ENCODE measurements around the gene DAGLB.
"Not testable (repeated sequence)": the region's sequence is repeated elsewhere in the genome, so short reads cannot be mapped to it uniquely, and the experiment has no call there.

Gene DAGLB

GRCh38 chr7:6430271-6430940 is 17.3 kb downstream of the DAGLB start:
- no peak for DNase-seq (ENCODE audit: low read depth)

- DNase-seq (ENCODE audit: low read depth) = no peak
These were observed 21.8 kb downstream of the DAGLB start for GRCh38 chr7:6425948-6426347.

- DNase-seq (ENCODE audit: low read depth) = no peak
These were observed 23.6 kb downstream of the DAGLB start for GRCh38 chr7:6423942-6424701.

- no peak for DNase-seq (ENCODE audit: low read depth)
These were observed 24.7 kb downstream of the DAGLB start for GRCh38 chr7:6422926-6423632.

- no peak for DNase-seq (ENCODE audit: low read depth)
These were observed 25.7 kb downstream of the DAGLB start for GRCh38 chr7:6422095-6422494.

GRCh38 chr7:6420680-6421079 is 27.1 kb downstream of the DAGLB start:
- DNase-seq (ENCODE audit: low read depth) = no peak

- no peak for DNase-seq (ENCODE audit: low read depth)
These were observed 28.4 kb downstream of the DAGLB start for GRCh38 chr7:6419310-6419773.

- DNase-seq (ENCODE audit: low read depth) = no peak
These were observed 30.3 kb downstream of the DAGLB start for GRCh38 chr7:6417408-6417807.

GRCh38 chr7:6416516-6417145 is 31.1 kb downstream of the DAGLB start:
- DNase-seq (ENCODE audit: low read depth) = no peak

GRCh38 chr7:6413637-6414036 is 34.1 kb downstream of the DAGLB start:
- DNase-seq (ENCODE audit: low read depth) = no peak

GRCh38 chr7:6409944-6410693 is 37.6 kb downstream of the DAGLB start:
- no peak for DNase-seq (ENCODE audit: low read depth)

- DNase-seq (ENCODE audit: low read depth) = no peak
These were observed 38.7 kb downstream of the DAGLB start for GRCh38 chr7:6409091-6409490.

- DNase-seq (ENCODE audit: low read depth) = no peak
These were observed 40.3 kb downstream of the DAGLB start for GRCh38 chr7:6407434-6407833.

- DNase-seq (ENCODE audit: low read depth) = no peak
These were observed 41.6 kb downstream of the DAGLB start for GRCh38 chr7:6406121-6406520.

- DNase-seq (ENCODE audit: low read depth) = no peak
These were observed 43.8 kb downstream of the DAGLB start for GRCh38 chr7:6403907-6404306.

GRCh38 chr7:6402741-6403140 is 45.0 kb downstream of the DAGLB start:
- no peak for DNase-seq (ENCODE audit: low read depth)

- no peak for DNase-seq (ENCODE audit: low read depth)
These were observed 45.7 kb downstream of the DAGLB start for GRCh38 chr7:6402041-6402440.

GRCh38 chr7:6401536-6401935 is 46.2 kb downstream of the DAGLB start:
- no peak for DNase-seq (ENCODE audit: low read depth)

- DNase-seq (ENCODE audit: low read depth) = not testable (repeated sequence)
These were observed 47.3 kb downstream of the DAGLB start for GRCh38 chr7:6400243-6401105.

- no peak for DNase-seq (ENCODE audit: low read depth)
These were observed 48.4 kb downstream of the DAGLB start for GRCh38 chr7:6399351-6399750.

- no peak for DNase-seq (ENCODE audit: low read depth)
These were observed 48.8 kb downstream of the DAGLB start for GRCh38 chr7:6398943-6399342.

Data from HS-27A (cell line).